ENCODE data around the gene RPUSD4. TPM values are rescaled to one million over a fixed set of nuclear protein-coding genes. Genes with fewer than 3 reads are reported as not detected.

Gene RPUSD4
- polyA plus RNA-seq, 2 of the 4 experiments (the other 2 are of a cell fraction), result 15.4 to 16.2 TPM

- no peak for TF ChIP-seq CTCF (IDR thresholded peaks at IDR 0.05)
Observed at GRCh38 chr11:126225295-126225665, 13.8 kb upstream of the RPUSD4 start (continued).

- DNase-seq (ENCODE audit: low read depth in 1 of 2, low spot score in 1 of 2) (no peak), ATAC-seq (no peak), FAIRE-seq (no peak)
- Histone ChIP-seq H3K4me1 (no peaks in the 10 kb centered on the region), H3K27ac (no peak overlapping the region), H3K4me3 (no peak overlapping the region), H3K4me2 (no peak overlapping the region), H3K9me3 (no peaks in the 10 kb centered on the region)
- ChIA-PET POLR2A (no interaction called here), CTCF (no interaction called here)
- 93% methylated on average over 6 of the region's 6 CpGs for WGBS (ENCODE audit: missing lambda C conversion rate)
- no peak for TF ChIP-seq HMGXB4 (CRISPR knock-in tag; IDR thresholded peaks at IDR 0.05; ENCODE audit: borderline replicate concordance)
Observed at GRCh38 chr11:126224647-126225294, 13.3 kb upstream of the RPUSD4 start.

GRCh38 chr11:126219547-126219946, 8.1 kb upstream of the RPUSD4 start:
- no peak for FAIRE-seq
- Histone ChIP-seq H3K9me3 (no peaks in the 10 kb centered on the region), H3K27ac (no peak overlapping the region), H3K4me1 (peaks cover 7% of the 10 kb centered on the region; the same call in 2 of the 3 replicates), H3K4me3 (no peak overlapping the region), H3K4me2 (no peak overlapping the region)
- ATAC-seq, result no peak
- WGBS (ENCODE audit: missing lambda C conversion rate), result 54% methylated on average over 4 of the region's 4 CpGs
- TF ChIP-seq SMC3 (IDR thresholded peaks at IDR 0.05) (no peak), RCOR1 (IDR thresholded peaks at IDR 0.05; ENCODE audit: low read depth, low read length) (no peak), ZC3H11A (IDR thresholded peaks at IDR 0.05) (no peak), ZFP36 (IDR thresholded peaks at IDR 0.05; ENCODE audit: borderline replicate concordance, partially characterized antibody) (no peak), FOSB (CRISPR knock-in tag; IDR thresholded peaks at IDR 0.05) (no peak), SREBF2 (IDR thresholded peaks at IDR 0.05) (no peak), FOSL2 (IDR thresholded peaks at IDR 0.05) (no peak), FOSL2 (CRISPR knock-in tag; IDR thresholded peaks at IDR 0.05) (no peak), USF2 (IDR thresholded peaks at IDR 0.05) (no peak), NPAS2 (CRISPR knock-in tag; IDR thresholded peaks at IDR 0.05; ENCODE audit: borderline replicate concordance) (no peak), KDM1A (IDR thresholded peaks at IDR 0.05; ENCODE audit: low read depth) (no peak), HDAC2 (IDR thresholded peaks at IDR 0.05) (no peak)
- ChIA-PET CTCF (no interaction called here), POLR2A (no interaction called here)
- no peak for DNase-seq (ENCODE audit: low read depth in 1 of 2, low spot score in 1 of 2)

DNA sequence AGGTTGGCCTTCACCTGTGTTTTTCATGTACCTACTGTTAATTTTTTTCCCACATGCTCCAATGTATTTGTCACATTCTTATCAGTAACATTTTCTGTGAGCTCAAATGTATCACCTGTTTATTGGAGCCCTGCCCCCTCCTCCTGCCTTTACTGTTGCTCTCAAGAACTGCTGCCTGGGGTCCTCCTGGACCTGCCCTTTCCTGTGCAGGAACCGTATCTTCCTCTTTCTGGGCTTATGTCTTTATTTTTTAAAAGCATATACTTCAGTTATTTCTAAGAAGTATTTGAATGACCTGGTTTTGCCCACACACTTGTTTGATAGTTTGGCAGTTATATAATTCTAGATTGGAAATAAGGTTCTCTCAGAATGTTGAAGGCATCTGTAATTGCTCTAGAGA, 6.0 kb upstream of the RPUSD4 start:
- no peak for FAIRE-seq
- TF ChIP-seq CBX2 (IDR thresholded peaks at IDR 0.05; ENCODE audit: borderline replicate concordance, low read depth), result no peak
- TF ChIP-seq EHF (CRISPR knock-in tag; IDR thresholded peaks at IDR 0.05), result no peak
- TF ChIP-seq, protein P1, sequence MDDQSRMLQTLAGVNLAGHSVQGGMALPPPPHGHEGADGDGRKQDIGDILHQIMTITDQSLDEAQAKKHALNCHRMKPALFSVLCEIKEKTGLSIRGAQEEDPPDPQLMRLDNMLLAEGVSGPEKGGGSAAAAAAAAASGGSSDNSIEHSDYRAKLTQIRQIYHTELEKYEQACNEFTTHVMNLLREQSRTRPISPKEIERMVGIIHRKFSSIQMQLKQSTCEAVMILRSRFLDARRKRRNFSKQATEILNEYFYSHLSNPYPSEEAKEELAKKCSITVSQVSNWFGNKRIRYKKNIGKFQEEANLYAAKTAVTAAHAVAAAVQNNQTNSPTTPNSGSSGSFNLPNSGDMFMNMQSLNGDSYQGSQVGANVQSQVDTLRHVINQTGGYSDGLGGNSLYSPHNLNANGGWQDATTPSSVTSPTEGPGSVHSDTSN (IDR thresholded peaks at IDR 0.05), result no peak
- TF ChIP-seq NFE2L2 (conservative IDR thresholded peaks at IDR 0.05; ENCODE audit: low read length), result no peak
- TF ChIP-seq CHD4 (IDR thresholded peaks at IDR 0.05; ENCODE audit: borderline replicate concordance), result no peak
- no peak for TF ChIP-seq HOXB13 (CRISPR knock-in tag; IDR thresholded peaks at IDR 0.05; ENCODE audit: low read depth)
- TF ChIP-seq RFX5 (IDR thresholded peaks at IDR 0.05), result no peak
- TF ChIP-seq TFCP2L1 (CRISPR knock-in tag; IDR thresholded peaks at IDR 0.05), result no peak
- TF ChIP-seq BCL3 (IDR thresholded peaks at IDR 0.05), result no peak
- no peak for TF ChIP-seq HEYL (CRISPR knock-in tag; IDR thresholded peaks at IDR 0.05)
- no peak for TF ChIP-seq USF2 (IDR thresholded peaks at IDR 0.05)
- TF ChIP-seq TP53 (CRISPR knock-in tag; IDR thresholded peaks at IDR 0.05), result no peak

More for the DNA sequence above, 6.0 kb upstream of the RPUSD4 start:
- no peaks in the 10 kb centered on the region for H3K9me3 ChIP-seq
- no peak overlapping the region for H3K4me3 ChIP-seq
- POLR2A ChIA-PET, result no interaction called here
- H3K4me1 ChIP-seq, result peaks cover 16% of the 10 kb centered on the region; the same call in 2 of the 3 replicates
- no peak overlapping the region for H3K27ac ChIP-seq
- 83% methylated on average over 1 of the region's 1 CpG for WGBS (ENCODE audit: missing lambda C conversion rate)
- no peak overlapping the region for H3K4me2 ChIP-seq
- DNase-seq (ENCODE audit: low read depth in 1 of 2, low spot score in 1 of 2) (no peak), ATAC-seq (no peak)
- CTCF ChIA-PET, result no interaction called here

Measured in A549 (cell line).